Measurements from ENCODE around the gene SREBF2. TPM values are rescaled to one million over a fixed set of nuclear protein-coding genes. Genes with fewer than 3 reads are reported as not detected.

Gene SREBF2
- total and polyA plus RNA-seq, 9 of the 15 experiments (the other 6 are each of a cell fraction or from before 2014, with no cell fraction given): 1.1 to 84.2 (median 26.9) TPM

DNA sequence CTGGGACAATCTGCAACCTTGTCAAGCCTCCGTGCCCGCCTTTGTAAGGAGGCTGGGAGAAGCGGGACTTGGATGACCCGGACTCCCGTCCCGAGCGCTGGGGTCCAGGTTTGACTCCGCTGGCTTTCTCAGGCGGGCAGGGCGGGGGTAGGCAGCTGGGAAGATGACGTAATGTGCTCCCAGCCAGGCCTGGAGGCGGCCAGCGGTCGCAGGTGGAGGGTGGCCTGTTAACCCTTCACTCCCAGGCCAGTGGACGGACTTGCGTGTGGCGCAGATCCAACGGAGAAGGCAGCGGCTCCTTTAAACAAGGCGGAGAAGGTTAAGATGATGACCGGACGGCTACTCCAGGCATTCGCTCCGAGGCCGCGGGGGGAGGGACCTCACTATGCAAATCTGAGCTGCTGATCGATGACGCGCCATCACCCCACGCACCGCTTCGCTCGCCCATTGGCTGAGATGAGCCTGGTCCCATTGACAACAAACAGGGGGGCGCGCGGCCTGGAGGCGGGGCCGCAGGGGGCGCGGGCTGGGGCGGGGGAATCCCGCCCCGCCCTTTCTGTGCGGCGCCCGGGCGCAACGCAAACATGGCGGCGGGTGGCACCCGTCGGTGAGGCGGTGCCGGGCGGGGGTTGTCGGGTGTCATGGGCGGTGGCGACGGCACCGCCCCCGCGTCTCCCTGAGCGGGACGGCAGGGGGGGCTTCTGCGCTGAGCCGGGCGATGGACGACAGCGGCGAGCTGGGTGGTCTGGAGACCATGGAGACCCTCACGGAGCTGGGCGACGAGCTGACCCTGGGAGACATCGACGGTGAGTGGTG lies at the start of gene SREBF2 (continued):
- TF ChIP-seq, protein P1, sequence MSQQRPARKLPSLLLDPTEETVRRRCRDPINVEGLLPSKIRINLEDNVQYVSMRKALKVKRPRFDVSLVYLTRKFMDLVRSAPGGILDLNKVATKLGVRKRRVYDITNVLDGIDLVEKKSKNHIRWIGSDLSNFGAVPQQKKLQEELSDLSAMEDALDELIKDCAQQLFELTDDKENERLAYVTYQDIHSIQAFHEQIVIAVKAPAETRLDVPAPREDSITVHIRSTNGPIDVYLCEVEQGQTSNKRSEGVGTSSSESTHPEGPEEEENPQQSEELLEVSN (IDR thresholded peaks at IDR 0.05; ENCODE audit: borderline replicate concordance in 1 of 2, extremely low read depth in 1 of 2, insufficient read depth in 1 of 2, insufficient read length in 1 of 2, low read depth in 1 of 2, low read length in 1 of 2, poor library complexity in 1 of 2, severe bottlenecking in 1 of 2): peak in 1 of 2 experiments; percentile 34
- TF ChIP-seq ETS2 (tag; IDR thresholded peaks at IDR 0.05; ENCODE audit: borderline replicate concordance, poor library complexity, severe bottlenecking): no peak
- 0 out of 4 replicates have a peak, but pooled peaks of 1 of the 2 experiments have one; percentile 8 for TF ChIP-seq SRF (CRISPR knock-in tag; IDR thresholded peaks at IDR 0.05)
- TF ChIP-seq ZEB2 (IDR thresholded peaks at IDR 0.05): peak; percentile 78
- TF ChIP-seq KAT2B (IDR thresholded peaks at IDR 0.05; ENCODE audit: low read depth, low read length): no peak
- TF ChIP-seq, protein P2, sequence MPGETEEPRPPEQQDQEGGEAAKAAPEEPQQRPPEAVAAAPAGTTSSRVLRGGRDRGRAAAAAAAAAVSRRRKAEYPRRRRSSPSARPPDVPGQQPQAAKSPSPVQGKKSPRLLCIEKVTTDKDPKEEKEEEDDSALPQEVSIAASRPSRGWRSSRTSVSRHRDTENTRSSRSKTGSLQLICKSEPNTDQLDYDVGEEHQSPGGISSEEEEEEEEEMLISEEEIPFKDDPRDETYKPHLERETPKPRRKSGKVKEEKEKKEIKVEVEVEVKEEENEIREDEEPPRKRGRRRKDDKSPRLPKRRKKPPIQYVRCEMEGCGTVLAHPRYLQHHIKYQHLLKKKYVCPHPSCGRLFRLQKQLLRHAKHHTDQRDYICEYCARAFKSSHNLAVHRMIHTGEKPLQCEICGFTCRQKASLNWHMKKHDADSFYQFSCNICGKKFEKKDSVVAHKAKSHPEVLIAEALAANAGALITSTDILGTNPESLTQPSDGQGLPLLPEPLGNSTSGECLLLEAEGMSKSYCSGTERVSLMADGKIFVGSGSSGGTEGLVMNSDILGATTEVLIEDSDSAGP (CRISPR knock-in tag; IDR thresholded peaks at IDR 0.05): peak; percentile 99
- peak; percentile 62; the same call in 1 of the 2 replicates for TF ChIP-seq NCOA1 (IDR thresholded peaks at IDR 0.05; ENCODE audit: low read depth)
- peak; percentile 81 for TF ChIP-seq JUNB (CRISPR knock-in tag; conservative IDR thresholded peaks at IDR 0.05)
- peak; percentile 100 for TF ChIP-seq ATF7 (IDR thresholded peaks at IDR 0.05)
- TF ChIP-seq ZNF766 (CRISPR knock-in tag; conservative IDR thresholded peaks at IDR 0.05): no peak
- no peak for TF ChIP-seq SRSF9 (IDR thresholded peaks at IDR 0.05; ENCODE audit: borderline replicate concordance, low read depth, low read length)
- no peak for TF ChIP-seq KAT7 (CRISPR knock-in tag; IDR thresholded peaks at IDR 0.05; ENCODE audit: borderline replicate concordance)
- TF ChIP-seq KAT8 (IDR thresholded peaks at IDR 0.05; ENCODE audit: low read depth): no peak
- no peak for TF ChIP-seq GATAD2B (IDR thresholded peaks at IDR 0.05; ENCODE audit: borderline replicate concordance)
- TF ChIP-seq HMG20B (CRISPR knock-in tag; IDR thresholded peaks at IDR 0.05): no peak
- peak; percentile 83 for TF ChIP-seq CTBP1 (IDR thresholded peaks at IDR 0.05; ENCODE audit: borderline replicate concordance)
- TF ChIP-seq MCM2 (IDR thresholded peaks at IDR 0.05; ENCODE audit: low read depth): no peak
- TF ChIP-seq TAL1 (IDR thresholded peaks at IDR 0.05): no peak
- peak; percentile 70; the same call in 1 of the 2 replicates for TF ChIP-seq NBN (IDR thresholded peaks at IDR 0.05; ENCODE audit: low read depth)
- TF ChIP-seq, protein P3, sequence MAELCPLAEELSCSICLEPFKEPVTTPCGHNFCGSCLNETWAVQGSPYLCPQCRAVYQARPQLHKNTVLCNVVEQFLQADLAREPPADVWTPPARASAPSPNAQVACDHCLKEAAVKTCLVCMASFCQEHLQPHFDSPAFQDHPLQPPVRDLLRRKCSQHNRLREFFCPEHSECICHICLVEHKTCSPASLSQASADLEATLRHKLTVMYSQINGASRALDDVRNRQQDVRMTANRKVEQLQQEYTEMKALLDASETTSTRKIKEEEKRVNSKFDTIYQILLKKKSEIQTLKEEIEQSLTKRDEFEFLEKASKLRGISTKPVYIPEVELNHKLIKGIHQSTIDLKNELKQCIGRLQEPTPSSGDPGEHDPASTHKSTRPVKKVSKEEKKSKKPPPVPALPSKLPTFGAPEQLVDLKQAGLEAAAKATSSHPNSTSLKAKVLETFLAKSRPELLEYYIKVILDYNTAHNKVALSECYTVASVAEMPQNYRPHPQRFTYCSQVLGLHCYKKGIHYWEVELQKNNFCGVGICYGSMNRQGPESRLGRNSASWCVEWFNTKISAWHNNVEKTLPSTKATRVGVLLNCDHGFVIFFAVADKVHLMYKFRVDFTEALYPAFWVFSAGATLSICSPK (IDR thresholded peaks at IDR 0.05; ENCODE audit: borderline replicate concordance): no peak
- TF ChIP-seq TRIM24 (IDR thresholded peaks at IDR 0.05): peak in 1 of 2 experiments; percentile 33; a peak in 1 of 4 replicates
